Immature natural killer cell (primary cell): ENCODE measurements around the gene TMEM167B. TPM values are rescaled to one million over a fixed set of nuclear protein-coding genes. Genes with fewer than 3 reads are reported as not detected.
"Not testable (repeated sequence)": the region's sequence is repeated elsewhere in the genome, so short reads cannot be mapped to it uniquely, and the experiment has no call there.

Source experiments
- DNase-seq, 3 donors: peaks; one replicate each; pipeline ENCODE4 v3.0.0; 2022; ENCODE audit warnings: mixed read lengths in 1 of 3
- H3K27ac Mint-ChIP-seq, 6 donors: one replicate each; pipeline ENCODE4 v1.8.0; 2020; ENCODE audit warnings: mixed read lengths in 6 of 6, mild to moderate bottlenecking in 5 of 6, inconsistent platforms in 4 of 6, moderate library complexity in 3 of 6
- H3K27me3 Mint-ChIP-seq, 3 donors: one replicate each; pipeline ENCODE4 v1.8.0; 2020 to 2021; ENCODE audit warnings: low read depth in 3 of 3, mild to moderate bottlenecking in 3 of 3, mixed read lengths in 3 of 3, moderate library complexity in 3 of 3, inconsistent platforms in 1 of 3
- H3K36me3 Mint-ChIP-seq, 3 donors: one replicate each; pipeline ENCODE4 v1.8.0; 2020; ENCODE audit warnings: mixed read lengths in 3 of 3, inconsistent platforms in 2 of 3, mild to moderate bottlenecking in 2 of 3
- H3K4me1 Mint-ChIP-seq, 2 donors: one replicate each; pipeline ENCODE4 v1.8.0; 2020; ENCODE audit warnings: inconsistent platforms in 2 of 2, mild to moderate bottlenecking in 2 of 2, mixed read lengths in 2 of 2, moderate library complexity in 1 of 2
- H3K4me3 Mint-ChIP-seq, 5 donors: one replicate each; pipeline ENCODE4 v1.8.0; 2020; ENCODE audit warnings: mild to moderate bottlenecking in 5 of 5, mixed read lengths in 5 of 5, inconsistent platforms in 3 of 5, moderate library complexity in 3 of 5
- H3K9me3 Mint-ChIP-seq, 6 donors: one replicate each; pipeline ENCODE4 v1.8.0; 2020; ENCODE audit warnings: mild to moderate bottlenecking in 6 of 6, mixed read lengths in 6 of 6, inconsistent platforms in 4 of 6, moderate library complexity in 3 of 6
- polyA plus RNA-seq, 3 donors: library from polyadenylated mRNA; unstranded; fragments of 300-500 nt; fragmentation: Illumina TruSeq; gene quantifications; one replicate each; pipeline ENCODE4 v1.2.3, GENCODE V29; 2021

TMEM167B gene
- polyA plus RNA-seq, 3 donors from 2014 or later, result 32.4 to 44.3 (median 44.3) TPM

GRCh38 chr1:109135940-109136339, 45.4 kb downstream of the TMEM167B start:
- no peak for DNase-seq
- no peaks in the 10 kb centered on the region for H3K4me1 Mint-ChIP-seq
- no peaks in the 10 kb centered on the region for H3K36me3 Mint-ChIP-seq
- H3K4me3 Mint-ChIP-seq, result no peak overlapping the region
- H3K27ac Mint-ChIP-seq, result no peak overlapping the region
- peaks cover 2 to 6% (median 2%) of the 10 kb centered on the region in 3 donors for H3K27me3 Mint-ChIP-seq
- no peaks in the 10 kb centered on the region for H3K9me3 Mint-ChIP-seq

DNA sequence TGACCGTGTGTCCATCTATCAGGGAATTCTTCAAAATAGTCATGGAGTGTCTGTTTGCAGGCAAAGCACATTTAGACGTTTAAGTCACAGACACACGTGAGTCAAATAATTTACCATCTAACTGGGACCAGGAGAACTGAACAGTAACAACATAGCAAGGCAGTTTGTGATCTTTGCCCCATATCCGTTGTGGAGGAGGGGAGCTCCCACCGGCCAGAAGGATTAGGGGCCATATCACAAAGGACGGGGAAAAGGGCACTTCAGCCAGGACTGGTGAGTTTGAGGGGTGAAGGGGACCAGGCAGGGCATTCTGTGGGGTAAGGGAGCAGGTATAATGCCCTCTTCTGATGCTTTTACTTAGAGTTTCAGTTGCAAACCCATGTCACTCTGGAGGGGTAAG, 46.2 kb downstream of the TMEM167B start:
- DNase-seq, result no peak
- Mint-ChIP-seq H3K27me3 (peaks cover 0 to 3% (median 2%) of the 10 kb centered on the region in 3 donors), H3K4me3 (no peak overlapping the region), H3K36me3 (no peaks in the 10 kb centered on the region), H3K27ac (no peak overlapping the region), H3K9me3 (no peaks in the 10 kb centered on the region), H3K4me1 (no peaks in the 10 kb centered on the region)

GRCh38 chr1:109137958-109138357, 47.4 kb downstream of the TMEM167B start:
- Mint-ChIP-seq H3K4me1 (no peaks in the 10 kb centered on the region), H3K27me3 (peaks cover 0 to 2% (median under 1%) of the 10 kb centered on the region in 3 donors), H3K4me3 (no peak overlapping the region), H3K27ac (no peak overlapping the region), H3K36me3 (no peaks in the 10 kb centered on the region), H3K9me3 (no peaks in the 10 kb centered on the region)
- no peak for DNase-seq

- Mint-ChIP-seq H3K27ac (no peak overlapping the region), H3K4me1 (no peaks in the 10 kb centered on the region), H3K36me3 (no peaks in the 10 kb centered on the region), H3K27me3 (peaks cover 0 to 3% (median 2%) of the 10 kb centered on the region in 3 donors), H3K9me3 (no peaks in the 10 kb centered on the region), H3K4me3 (no peak overlapping the region)
- DNase-seq, result no peak
Measured at GRCh38 chr1:109138358-109138757, 47.8 kb downstream of the TMEM167B start.

DNA sequence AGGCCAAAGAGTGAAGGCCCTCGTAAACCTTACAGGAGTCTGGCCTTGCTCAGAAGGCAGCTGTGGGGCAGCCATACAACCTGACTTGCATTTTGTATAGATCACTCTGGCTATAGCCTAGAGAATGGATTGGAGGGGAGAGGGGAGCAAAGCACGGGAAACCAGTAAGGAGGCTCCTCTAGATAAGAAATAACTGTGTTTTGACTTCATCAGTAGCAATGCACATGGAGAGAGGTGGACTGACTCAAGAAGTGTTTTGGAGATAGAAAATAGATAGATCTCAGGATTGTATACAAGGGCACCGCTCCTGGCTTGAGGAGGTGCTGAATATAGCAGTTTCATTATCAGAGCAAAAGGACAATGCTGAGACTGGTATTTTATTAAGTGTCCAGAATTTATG, 49.8 kb downstream of the TMEM167B start:
- Mint-ChIP-seq H3K27ac (no peak overlapping the region), H3K9me3 (no peaks in the 10 kb centered on the region), H3K4me3 (no peak overlapping the region), H3K36me3 (no peaks in the 10 kb centered on the region), H3K4me1 (no peaks in the 10 kb centered on the region), H3K27me3 (peaks cover 0 to 3% (median 2%) of the 10 kb centered on the region in 3 donors)
- DNase-seq, result no peak

DNA sequence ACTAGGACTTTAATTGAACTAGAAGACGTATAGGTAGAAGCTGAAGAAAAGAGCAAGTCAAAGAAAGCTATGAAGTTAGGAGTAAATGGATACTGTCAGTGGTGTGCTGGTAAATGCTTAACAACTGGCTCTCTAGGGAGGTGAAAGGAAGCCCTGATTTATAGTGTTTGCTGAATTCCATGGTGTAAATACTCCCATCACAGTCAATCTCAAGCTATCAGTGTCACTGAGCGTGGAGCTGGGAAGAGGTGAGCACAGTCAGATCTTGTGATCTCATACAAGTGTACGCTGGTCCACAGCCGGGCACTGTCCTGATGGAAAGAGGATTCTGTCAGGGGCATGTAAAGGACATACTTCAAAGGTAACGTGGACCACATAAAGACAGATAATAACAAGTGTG, 51.7 kb downstream of the TMEM167B start:
- H3K9me3 Mint-ChIP-seq, result no peaks in the 10 kb centered on the region
- H3K36me3 Mint-ChIP-seq, result no peaks in the 10 kb centered on the region
- no peak overlapping the region for H3K4me3 Mint-ChIP-seq
- H3K4me1 Mint-ChIP-seq, result no peaks in the 10 kb centered on the region
- H3K27ac Mint-ChIP-seq, result no peak overlapping the region
- DNase-seq, result no peak
- peaks cover 0 to 3% (median 2%) of the 10 kb centered on the region in 3 donors for H3K27me3 Mint-ChIP-seq

DNA sequence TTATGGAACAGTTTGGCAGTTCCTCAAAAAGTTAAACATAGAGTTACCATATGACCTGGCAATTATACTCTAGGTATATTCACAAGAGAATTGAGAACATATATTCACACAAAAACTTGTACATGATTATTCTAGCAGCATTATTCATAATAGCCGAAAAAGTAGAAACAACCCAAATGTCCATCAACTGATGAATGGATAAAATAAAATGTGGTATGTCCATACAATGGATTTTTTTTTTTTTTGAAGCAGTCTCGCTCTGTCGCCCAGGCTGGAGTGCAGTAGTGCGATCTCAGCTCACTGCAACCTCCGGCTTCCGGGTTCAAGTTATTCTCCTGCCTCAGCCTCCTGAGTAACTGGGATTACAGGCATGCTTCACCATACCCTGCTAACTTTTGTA, 52.2 kb downstream of the TMEM167B start:
- not testable (repeated sequence) for H3K4me1 Mint-ChIP-seq, DNase-seq, H3K9me3 Mint-ChIP-seq, H3K27ac Mint-ChIP-seq, H3K36me3 Mint-ChIP-seq, H3K4me3 Mint-ChIP-seq, H3K27me3 Mint-ChIP-seq

Other genes with a start within 250 kb of the TMEM167B start
- not detected for gene AKNAD1, start 233.7 kb upstream of the TMEM167B start, polyA plus RNA-seq
- gene GPSM2, start 213.8 kb upstream of the TMEM167B start, polyA plus RNA-seq, result 1 to 10 TPM in 1 of 3 donors, under 1 TPM in 2; 0.53 to 1.0 (median 0.67) TPM
- 10 to 100 TPM in 2 of 3 donors, 1 to 10 TPM in 1; 9.8 to 13.4 (median 10.7) TPM for gene CLCC1, start 127.3 kb upstream of the TMEM167B start, polyA plus RNA-seq
- gene WDR47, start 48.7 kb upstream of the TMEM167B start, polyA plus RNA-seq, result 1 to 10 TPM; 6.0 to 8.0 (median 7.5) TPM
- 1 to 10 TPM; 2.5 to 3.3 (median 2.7) TPM for gene TAF13, start 14.8 kb upstream of the TMEM167B start, polyA plus RNA-seq
- 1 to 10 TPM in 2 of 3 donors, under 1 TPM in 1; 0.54 to 6.2 (median 3.0) TPM for gene ELAPOR1, start 23.4 kb downstream of the TMEM167B start, polyA plus RNA-seq
- gene SARS1, start 123.2 kb downstream of the TMEM167B start, polyA plus RNA-seq, result 100 to 1,000 TPM; 123 to 205 (median 149) TPM
- gene CELSR2, start 158.8 kb downstream of the TMEM167B start, polyA plus RNA-seq, result under 1 TPM in 2 of 3 donors, not detected in 1; 0.17 to 0.77 TPM
- gene PSRC1, start 192.4 kb downstream of the TMEM167B start, polyA plus RNA-seq, result under 1 TPM in 2 of 3 donors, not detected in 1; 0.69 to 0.87 TPM
- not detected for gene MYBPHL, start 216.2 kb downstream of the TMEM167B start, polyA plus RNA-seq